Spinal cord (tissue), 10 donors: ENCODE data around the gene HYCC2. TPM values are rescaled to one million over a fixed set of nuclear protein-coding genes. Genes with fewer than 3 reads are reported as not detected.
A peak's percentile ranks its signal among the peaks of the same experiment; 100 is the strongest.
"Not testable (repeated sequence)": the region's sequence is repeated elsewhere in the genome, so short reads cannot be mapped to it uniquely, and the experiment has no call there.

ENCODE experiments used
- DNase-seq, 6 donors: peaks; one replicate each; pipeline versions ENCODE4 v3.0.0 to v3.0.0-alpha.2; 2013 to 2015; ENCODE audit warnings: low spot score in 6 of 6, low read depth in 4 of 6
- H3K27ac ChIP-seq: one replicate; pipeline ENCODE4 v1.5.1; 2013; ENCODE audit warnings: low read depth, low read length, control low read depth
- H3K27me3 ChIP-seq: one replicate; pipeline ENCODE4 v1.6.1; 2013; ENCODE audit warnings: low read length; ENCODE audit not compliant: control insufficient read depth, insufficient read depth
- H3K36me3 ChIP-seq: one replicate; pipeline ENCODE4 v1.6.1; 2013; ENCODE audit warnings: low read length; ENCODE audit not compliant: control insufficient read depth, insufficient read depth
- H3K4me1 ChIP-seq: one replicate; pipeline ENCODE4 v1.6.1; 2013; ENCODE audit warnings: low read length; ENCODE audit not compliant: control insufficient read depth, insufficient read depth
- H3K4me3 ChIP-seq: one replicate; pipeline ENCODE4 v1.5.1; 2013; ENCODE audit warnings: low read depth, low read length, control low read depth
- H3K9me3 ChIP-seq: one replicate; pipeline ENCODE4 v1.6.1; 2013; ENCODE audit warnings: low read length; ENCODE audit not compliant: control insufficient read depth, insufficient read depth
- WGBS: methylation state at CpG from one replicate; pipeline ENCODE4 v1.1.5; 2013; ENCODE audit warnings: missing lambda C conversion rate; ENCODE audit not compliant: insufficient coverage; 5-methylcytosine and 5-hydroxymethylcytosine counted together
- polyA plus RNA-seq, 2 donors: library from polyadenylated mRNA; unstranded; fragments of 120-200 nt; gene quantifications; one replicate each; pipeline ENCODE4 v1.2.1, GENCODE V29; 2013; ENCODE audit not compliant: insufficient read length in 2 of 2
- total RNA-seq, 2 donors: library from RNA; depleted of rRNA in 1 of 2; stranded (reverse); fragments of 120-200 nt in 1 of 2; fragments of >200 nt in 1 of 2; gene quantifications; one replicate each; pipeline versions ENCODE4 v1.2.3 to v1.2.4, GENCODE V29; 2013 to 2014
- donor health status: healthy.

Gene HYCC2
- total and polyA plus RNA-seq, 4 donors: 15.2 to 49.0 (median 18.9) TPM

GRCh38 chr2:201084863-201085262, 13.4 kb upstream of the HYCC2 start:
- Histone ChIP-seq H3K36me3 (peaks cover 57% of the 10 kb centered on the region), H3K4me1 (no peaks in the 10 kb centered on the region), H3K27ac (no peak overlapping the region), H3K27me3 (no peaks in the 10 kb centered on the region), H3K4me3 (no peak overlapping the region), H3K9me3 (no peaks in the 10 kb centered on the region)
- DNase-seq: peak in 1 of 6 donors; percentile 3
- no CpG with 5 or more reads among the region's 2 CpGs for WGBS

DNA sequence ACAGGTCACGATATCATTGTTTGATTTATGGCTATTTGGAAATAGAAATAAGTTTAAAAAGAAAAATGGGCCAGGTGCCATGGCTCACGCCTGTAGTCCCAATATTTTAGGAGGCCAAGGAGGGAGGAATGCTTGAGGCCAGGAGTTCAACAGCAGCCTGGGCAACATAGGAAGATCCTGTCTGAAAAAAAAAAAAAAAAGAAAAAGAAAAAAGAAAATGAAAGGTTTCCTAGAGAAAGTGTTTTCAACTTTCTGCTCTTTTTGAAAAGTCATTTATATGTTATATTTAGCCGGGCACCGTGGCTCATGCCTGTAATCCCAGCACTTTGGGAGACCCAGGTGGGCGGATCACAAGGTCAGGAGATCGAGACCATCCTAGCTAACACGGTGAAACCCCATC, 3.5 kb upstream of the HYCC2 start:
- Histone ChIP-seq H3K9me3 (no peaks in the 10 kb centered on the region), H3K4me1 (peaks cover 6% of the 10 kb centered on the region), H3K27me3 (no peaks in the 10 kb centered on the region), H3K36me3 (peaks cover 11% of the 10 kb centered on the region), H3K27ac (no peak overlapping the region), H3K4me3 (no peak overlapping the region)
- 93% methylated on average over 2 of the region's 7 CpGs for WGBS
- no peak for DNase-seq

DNA sequence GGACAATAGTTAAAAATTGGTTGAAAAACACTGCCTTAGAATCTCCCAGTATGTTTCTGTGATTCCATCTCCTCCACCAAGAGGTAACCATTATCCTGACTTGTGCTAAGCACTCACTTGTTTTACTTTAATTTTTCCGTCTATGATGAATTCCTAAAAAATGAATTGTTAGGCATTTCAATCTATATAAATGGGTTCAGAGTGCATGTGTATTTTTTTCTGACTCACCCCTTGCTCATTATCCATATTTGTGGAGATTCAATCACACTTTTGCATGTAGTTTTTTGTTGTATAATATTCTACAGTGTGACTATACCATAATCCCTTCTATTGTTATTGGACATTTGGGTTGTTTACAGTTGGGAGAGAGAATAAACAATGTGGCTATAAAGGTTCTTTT, 1.6 kb upstream of the HYCC2 start:
- Histone ChIP-seq H3K4me1 (peaks cover 6% of the 10 kb centered on the region), H3K36me3 (peaks cover 3% of the 10 kb centered on the region), H3K9me3 (no peaks in the 10 kb centered on the region), H3K27ac (no peak overlapping the region), H3K27me3 (no peaks in the 10 kb centered on the region), H3K4me3 (no peak overlapping the region)
- WGBS: no CpG with 5 or more reads among the region's 1 CpG
- DNase-seq: no peak

- Histone ChIP-seq H3K27me3 (no peaks in the 10 kb centered on the region), H3K36me3 (peaks cover 3% of the 10 kb centered on the region), H3K4me3 (peak overlapping the region; percentile 89), H3K4me1 (peaks cover 6% of the 10 kb centered on the region), H3K27ac (peak overlapping the region; percentile 88), H3K9me3 (no peaks in the 10 kb centered on the region)
- no peak for DNase-seq
- no CpG with 5 or more reads among the region's 5 CpGs for WGBS
These were observed 695 bp upstream of the HYCC2 start for GRCh38 chr2:201072201-201072530.

DNA sequence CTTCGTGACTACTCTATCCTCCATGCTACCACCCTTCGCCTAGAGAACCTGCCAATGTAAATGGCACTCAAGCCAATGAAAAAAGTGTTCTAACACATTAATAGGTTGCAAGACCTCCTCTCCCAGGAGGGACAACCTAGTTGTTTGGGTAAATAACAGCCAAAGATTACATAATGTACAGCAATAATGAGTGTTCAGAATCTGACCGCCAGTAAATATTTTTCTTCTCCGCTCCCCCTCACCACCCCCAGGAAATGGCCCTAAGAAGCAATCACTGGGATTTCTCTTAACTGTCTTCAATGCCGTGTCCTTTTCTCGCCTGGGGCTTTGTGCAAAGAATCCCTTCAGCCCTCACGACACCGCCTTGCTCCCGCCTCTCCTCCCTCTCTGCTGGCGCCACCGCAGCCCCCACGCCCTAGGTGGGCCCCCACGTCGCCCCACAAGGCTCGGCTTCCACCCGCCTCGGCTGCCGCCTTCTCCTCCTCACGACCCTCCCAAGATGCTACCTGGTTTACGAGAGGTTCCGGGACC, 458 bp downstream of the HYCC2 start:
- peak overlapping the region; percentile 89 for H3K4me3 ChIP-seq
- H3K9me3 ChIP-seq: no peaks in the 10 kb centered on the region
- DNase-seq: peak in 1 of 6 donors; percentile 4
- H3K36me3 ChIP-seq: peaks cover 3% of the 10 kb centered on the region
- peaks cover 6% of the 10 kb centered on the region for H3K4me1 ChIP-seq
- no peaks in the 10 kb centered on the region for H3K27me3 ChIP-seq
- peak overlapping the region; percentile 88 for H3K27ac ChIP-seq
- WGBS: under 1% methylated on average over 21 of the region's 21 CpGs

- WGBS: 50% methylated on average over 1 of the region's 2 CpGs
These were observed 6.6 kb downstream of the HYCC2 start for GRCh38 chr2:201064797-201065329.

DNA sequence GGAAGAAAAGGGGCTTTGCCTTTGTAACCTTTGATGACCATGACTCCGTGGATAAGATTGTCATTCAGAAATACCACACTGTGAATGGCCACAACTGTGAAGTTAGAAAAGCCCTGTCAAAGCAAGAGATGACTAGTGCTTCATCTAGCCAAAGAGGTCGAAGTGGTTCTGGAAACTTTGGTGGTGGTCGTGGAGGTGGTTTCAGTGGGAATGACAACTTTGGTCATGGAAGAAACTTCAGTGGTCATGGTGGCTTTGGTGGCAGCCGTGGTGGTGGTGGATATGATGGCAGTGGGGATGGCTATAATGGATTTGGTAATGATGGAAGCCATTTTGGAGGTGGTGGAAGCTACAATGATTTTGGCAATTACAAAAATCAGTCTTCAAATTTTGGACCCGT, 8.0 kb downstream of the HYCC2 start:
- not testable (repeated sequence) for H3K36me3 ChIP-seq, DNase-seq, H3K9me3 ChIP-seq, H3K27ac ChIP-seq, H3K4me1 ChIP-seq, H3K27me3 ChIP-seq, H3K4me3 ChIP-seq
- 98% methylated on average over 4 of the region's 5 CpGs for WGBS

More at GRCh38 chr2:201064797-201065329, 6.6 kb downstream of the HYCC2 start:
- no peak for DNase-seq
- no peaks in the 10 kb centered on the region for H3K36me3 ChIP-seq
- H3K27ac ChIP-seq: no peak overlapping the region
- H3K27me3 ChIP-seq: no peaks in the 10 kb centered on the region
- no peaks in the 10 kb centered on the region for H3K9me3 ChIP-seq
- no peaks in the 10 kb centered on the region for H3K4me1 ChIP-seq
- H3K4me3 ChIP-seq: no peak overlapping the region

- WGBS: 80% methylated on average over 2 of the region's 10 CpGs
- Histone ChIP-seq H3K4me3 (no peak overlapping the region), H3K9me3 (no peaks in the 10 kb centered on the region), H3K27me3 (no peaks in the 10 kb centered on the region), H3K4me1 (no peaks in the 10 kb centered on the region), H3K27ac (no peak overlapping the region), H3K36me3 (no peaks in the 10 kb centered on the region)
- no peak for DNase-seq
These were observed 11.3 kb downstream of the HYCC2 start for GRCh38 chr2:201059961-201060755.

GRCh38 chr2:201058914-201059313, 12.6 kb downstream of the HYCC2 start:
- Histone ChIP-seq H3K36me3 (no peaks in the 10 kb centered on the region), H3K27ac (no peak overlapping the region), H3K9me3 (no peaks in the 10 kb centered on the region), H3K4me1 (no peaks in the 10 kb centered on the region), H3K4me3 (no peak overlapping the region), H3K27me3 (no peaks in the 10 kb centered on the region)
- no peak for DNase-seq
- WGBS: no CpG with 5 or more reads among the region's 1 CpG

DNA sequence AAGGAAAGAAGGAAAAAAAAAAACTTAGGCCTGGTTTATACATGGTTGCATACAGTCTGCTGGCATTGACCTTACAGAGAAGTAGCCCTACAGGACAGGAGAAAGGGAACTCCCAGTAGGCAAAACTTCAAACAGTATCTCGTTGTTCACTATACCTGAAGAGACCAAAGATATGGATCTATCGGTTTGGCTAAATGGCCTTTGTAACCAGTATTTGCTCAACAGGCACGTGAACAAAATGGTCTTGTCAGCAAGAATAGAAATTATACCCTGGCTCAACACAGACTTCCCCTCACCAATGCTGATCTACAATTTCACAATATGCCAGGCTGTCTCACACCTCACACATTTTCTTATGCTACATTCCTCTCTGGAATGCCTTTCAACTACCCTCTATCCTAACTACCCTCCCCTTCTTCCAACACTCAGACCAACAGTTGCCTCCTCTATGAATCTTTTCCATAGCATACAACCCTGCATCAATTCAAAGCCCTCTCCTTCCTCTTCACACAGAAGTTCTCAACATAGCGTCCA, 13.7 kb downstream of the HYCC2 start:
- no peak for DNase-seq

More for the DNA sequence above, 13.7 kb downstream of the HYCC2 start:
- Histone ChIP-seq H3K9me3 (no peaks in the 10 kb centered on the region), H3K36me3 (no peaks in the 10 kb centered on the region), H3K27me3 (no peaks in the 10 kb centered on the region), H3K27ac (no peak overlapping the region), H3K4me1 (no peaks in the 10 kb centered on the region), H3K4me3 (no peak overlapping the region)
- WGBS: 89% methylated on average over 3 of the region's 4 CpGs
